Osteoblast (primary cell): ENCODE results near the gene RNF186. TPM values are rescaled to one million over a fixed set of nuclear protein-coding genes. Genes with fewer than 3 reads are reported as not detected.

Experiments
- DNase-seq: peaks from one replicate; pipeline ENCODE4 v3.0.0; 2011; ENCODE audit warnings: low spot score, mixed read lengths; ENCODE audit not compliant: insufficient read length; ENCODE audit errors: missing footprints
- H2AFZ ChIP-seq: 2 replicates; pipeline ENCODE4 v1.6.0; 2011; ENCODE audit warnings: mild to moderate bottlenecking, low read length
- H3K27ac ChIP-seq: 2 replicates; pipeline ENCODE4 v1.5.1; 2011; ENCODE audit warnings: mild to moderate bottlenecking, low read depth, low read length, moderate library complexity
- H3K27me3 ChIP-seq: 2 replicates; pipeline ENCODE4 v1.6.0; 2012; ENCODE audit warnings: mild to moderate bottlenecking, control low read depth, inconsistent platforms, low read length, moderate library complexity; ENCODE audit not compliant: insufficient read depth
- H3K36me3 ChIP-seq: 2 replicates; pipeline ENCODE4 v1.5.1; 2011; ENCODE audit warnings: mild to moderate bottlenecking, low read length, control low read depth, moderate library complexity; ENCODE audit not compliant: insufficient read depth
- H3K4me1 ChIP-seq: 2 replicates; pipeline ENCODE4 v1.5.1; 2011; ENCODE audit warnings: mild to moderate bottlenecking, low read length, control low read depth, moderate library complexity; ENCODE audit not compliant: insufficient read depth
- H3K4me2 ChIP-seq: 2 replicates; pipeline ENCODE4 v1.6.0; 2011; ENCODE audit warnings: mild to moderate bottlenecking, low read length; ENCODE audit not compliant: insufficient read depth
- H3K4me3 ChIP-seq: fragments of 200-600 bp; sonication (generic); 3 replicates; pipeline ENCODE4 v1.5.1; 2012; ENCODE audit warnings: mild to moderate bottlenecking, low read length, inconsistent platforms; ENCODE audit not compliant: insufficient read depth
- H3K79me2 ChIP-seq: 2 replicates; pipeline ENCODE4 v1.6.0; 2012; ENCODE audit warnings: mild to moderate bottlenecking, low read length, control low read depth, inconsistent platforms; ENCODE audit not compliant: insufficient read depth
- H3K9me3 ChIP-seq: 2 replicates; pipeline ENCODE4 v1.5.1; 2011; ENCODE audit warnings: low read depth, low read length, control low read depth
- H4K20me1 ChIP-seq: 2 replicates; pipeline ENCODE4 v1.6.0; 2012; ENCODE audit warnings: mild to moderate bottlenecking, low read length, control low read depth; ENCODE audit not compliant: insufficient read depth
- total RNA-seq: library from RNA; depleted of rRNA; stranded (reverse); fragments of >200 nt; gene quantifications from 2 replicates; pipeline ENCODE4 v1.2.3, GENCODE V29; 2012
- TF ChIP-seq, protein P1 (sequence below): IDR thresholded peaks from 2 replicates; pipeline ENCODE4 v1.5.1; 2011; ENCODE audit warnings: mild to moderate bottlenecking, low read depth, low read length, moderate library complexity; ENCODE audit errors: extremely low read depth

Gene RNF186
- total RNA-seq, 1 donor, result not detected

DNA sequence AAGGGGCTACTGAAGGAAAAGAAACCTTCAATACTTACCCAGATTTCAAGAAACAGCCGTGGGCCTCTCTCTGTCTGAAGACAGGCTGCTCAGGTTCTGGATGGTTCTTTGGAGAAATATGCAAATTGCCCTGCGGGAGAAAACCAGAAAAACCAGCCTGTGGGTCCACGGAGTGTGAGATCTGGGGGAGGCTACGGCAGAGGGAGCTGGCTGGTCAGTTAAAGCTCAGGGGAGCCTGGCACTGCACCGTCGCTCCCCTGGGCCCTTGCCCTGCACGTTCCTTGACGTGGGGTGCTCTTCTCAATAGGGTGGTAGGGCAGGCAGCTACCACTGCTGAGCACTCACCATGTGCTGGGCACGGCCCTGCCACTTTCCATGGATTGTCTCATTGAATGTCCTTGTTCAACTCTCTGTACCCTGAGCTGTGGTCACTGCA lies 28.1 kb downstream of the RNF186 start:
- no peak overlapping the region for H3K4me2 ChIP-seq
- H2AFZ ChIP-seq, result no peak overlapping the region
- H3K27ac ChIP-seq, result no peak overlapping the region
- H3K9me3 ChIP-seq, result no peaks in the 10 kb centered on the region
- H3K4me1 ChIP-seq, result no peaks in the 10 kb centered on the region
- H3K79me2 ChIP-seq, result no peaks in the 10 kb centered on the region
- no peaks in the 10 kb centered on the region for H3K27me3 ChIP-seq
- no peaks in the 10 kb centered on the region for H4K20me1 ChIP-seq
- peaks cover 33% of the 10 kb centered on the region for H3K36me3 ChIP-seq
- TF ChIP-seq, protein P1, sequence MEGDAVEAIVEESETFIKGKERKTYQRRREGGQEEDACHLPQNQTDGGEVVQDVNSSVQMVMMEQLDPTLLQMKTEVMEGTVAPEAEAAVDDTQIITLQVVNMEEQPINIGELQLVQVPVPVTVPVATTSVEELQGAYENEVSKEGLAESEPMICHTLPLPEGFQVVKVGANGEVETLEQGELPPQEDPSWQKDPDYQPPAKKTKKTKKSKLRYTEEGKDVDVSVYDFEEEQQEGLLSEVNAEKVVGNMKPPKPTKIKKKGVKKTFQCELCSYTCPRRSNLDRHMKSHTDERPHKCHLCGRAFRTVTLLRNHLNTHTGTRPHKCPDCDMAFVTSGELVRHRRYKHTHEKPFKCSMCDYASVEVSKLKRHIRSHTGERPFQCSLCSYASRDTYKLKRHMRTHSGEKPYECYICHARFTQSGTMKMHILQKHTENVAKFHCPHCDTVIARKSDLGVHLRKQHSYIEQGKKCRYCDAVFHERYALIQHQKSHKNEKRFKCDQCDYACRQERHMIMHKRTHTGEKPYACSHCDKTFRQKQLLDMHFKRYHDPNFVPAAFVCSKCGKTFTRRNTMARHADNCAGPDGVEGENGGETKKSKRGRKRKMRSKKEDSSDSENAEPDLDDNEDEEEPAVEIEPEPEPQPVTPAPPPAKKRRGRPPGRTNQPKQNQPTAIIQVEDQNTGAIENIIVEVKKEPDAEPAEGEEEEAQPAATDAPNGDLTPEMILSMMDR, result no peak
- DNase-seq, result no peak
- H3K4me3 ChIP-seq, result no peak overlapping the region

- no peak overlapping the region for H3K27ac ChIP-seq
- DNase-seq, result no peak
- no peaks in the 10 kb centered on the region for H3K9me3 ChIP-seq
- TF ChIP-seq, protein P1, result no peak
- peaks cover 25% of the 10 kb centered on the region for H3K36me3 ChIP-seq
- H3K4me1 ChIP-seq, result no peaks in the 10 kb centered on the region
- H3K79me2 ChIP-seq, result no peaks in the 10 kb centered on the region
- H4K20me1 ChIP-seq, result no peaks in the 10 kb centered on the region
- H3K4me3 ChIP-seq, result no peak overlapping the region
- H3K27me3 ChIP-seq, result no peaks in the 10 kb centered on the region
- H2AFZ ChIP-seq, result no peak overlapping the region
- H3K4me2 ChIP-seq, result no peak overlapping the region
Measured at GRCh38 chr1:19785660-19786059, 29.4 kb downstream of the RNF186 start.

GRCh38 chr1:19780267-19780877 lies 34.7 kb downstream of the RNF186 start:
- Histone ChIP-seq H3K9me3 (no peaks in the 10 kb centered on the region), H3K27ac (no peak overlapping the region), H3K36me3 (peaks cover 26% of the 10 kb centered on the region), H3K4me3 (no peak overlapping the region), H3K79me2 (no peaks in the 10 kb centered on the region), H2AFZ (no peak overlapping the region), H3K4me2 (no peak overlapping the region), H4K20me1 (no peaks in the 10 kb centered on the region), H3K4me1 (peaks cover 2% of the 10 kb centered on the region), H3K27me3 (no peaks in the 10 kb centered on the region)
- TF ChIP-seq, protein P1, result no peak
- DNase-seq, result no peak

GRCh38 chr1:19776933-19777332 lies 38.1 kb downstream of the RNF186 start:
- Histone ChIP-seq H3K4me1 (peaks cover 4% of the 10 kb centered on the region), H3K79me2 (no peaks in the 10 kb centered on the region), H3K9me3 (no peaks in the 10 kb centered on the region), H3K27me3 (no peaks in the 10 kb centered on the region), H3K27ac (no peak overlapping the region), H3K4me3 (no peak overlapping the region), H3K4me2 (no peak overlapping the region), H4K20me1 (no peaks in the 10 kb centered on the region), H2AFZ (no peak overlapping the region), H3K36me3 (peaks cover 18% of the 10 kb centered on the region)
- TF ChIP-seq, protein P1, result no peak
- DNase-seq, result no peak
